A549 (cell line): Measurements from ENCODE around the gene SNX25. TPM values are rescaled to one million over a fixed set of nuclear protein-coding genes. Genes with fewer than 3 reads are reported as not detected.
A peak's percentile ranks its signal among the peaks of the same experiment; 100 is the strongest.

Experiments
- ATAC-seq, 2 experiments: fragments of 200-7000 bp in 1 of 2; fragments of >200 bp in 1 of 2; cut with Nextera tagmentation in 1 of 2; cut with Tn5 transposase in 1 of 2; 3 replicates each; pipeline versions ENCODE4 v1.8.0 to v1.9.1; 2018 to 2020; ENCODE audit warnings: mild to moderate bottlenecking in 1 of 2, moderate library complexity in 1 of 2
- CTCF ChIA-PET: fragments of 300-600 bp; sonication (Branson Sonifier 250); formaldehyde crosslinking; extraction: SDS; loops from one replicate; lab custom pipeline; 2021; ENCODE audit warnings: antibody characterized with exemption, inconsistent platforms; lab: Yijun Ruan, JAX
- POLR2A ChIA-PET: fragments of 350-600 bp; formaldehyde crosslinking; extraction: SDS; loops from one replicate; lab custom pipeline; 2021; ENCODE audit warnings: antibody characterized with exemption, inconsistent platforms; lab: Yijun Ruan, JAX
- DNase-seq, 2 experiments: peaks; one replicate each; pipeline versions ENCODE4 v3.0.0 to v3.0.0-alpha.2; 2011 to 2016; ENCODE audit warnings: low read depth in 1 of 2, low spot score in 1 of 2
- FAIRE-seq: peaks from 2 replicates; lab custom pipeline; 2011; peaks lifted over from hg19 to GRCh38; lab: Jason Lieb, UNC
- H3K27ac ChIP-seq, 2 experiments: fragments of >200 bp; sonication (Bioruptor Twin); formaldehyde crosslinking; 3 replicates each; pipeline ENCODE4 v1.5.1; 2016 to 2017
- H3K4me1 ChIP-seq: fragments of >200 bp; sonication (Bioruptor Twin); formaldehyde crosslinking; 3 replicates; pipeline ENCODE4 v1.6.1; 2016
- H3K4me2 ChIP-seq: fragments of >200 bp; sonication (Bioruptor Twin); formaldehyde crosslinking; 3 replicates; pipeline ENCODE4 v1.6.1; 2016
- H3K4me3 ChIP-seq: fragments of >200 bp; sonication (Bioruptor Twin); formaldehyde crosslinking; 3 replicates; pipeline ENCODE4 v1.5.1; 2016
- H3K9me3 ChIP-seq: fragments of >200 bp; sonication (Bioruptor Twin); formaldehyde crosslinking; 3 replicates; pipeline ENCODE4 v1.6.1; 2016
- BHLHE40 ChIP-seq: IDR thresholded peaks from 2 replicates; pipeline ENCODE4 v1.6.1; 2012; ENCODE audit warnings: low read depth, low read length, inconsistent platforms
- CBX2 ChIP-seq: fragments of 200-600 bp; sonication (generic); IDR thresholded peaks from 2 replicates; pipeline ENCODE4 v1.6.1; 2016; ENCODE audit warnings: low read depth, mild to moderate bottlenecking, borderline replicate concordance
- CBX8 ChIP-seq: fragments of 200-600 bp; sonication (generic); IDR thresholded peaks from 2 replicates; pipeline ENCODE4 v1.6.1; 2016
- CEBPB ChIP-seq, 2 experiments: fragments of >200 bp in 1 of 2; sonication (Bioruptor Twin) in 1 of 2; formaldehyde crosslinking in 1 of 2; IDR thresholded peaks; 2 replicates each; pipeline ENCODE4 v1.6.1; 2012 to 2016
- CHD2 ChIP-seq: fragments of 150-350 bp; IDR thresholded peaks from 2 replicates; pipeline ENCODE4 v1.6.1; 2014; ENCODE audit warnings: low read length; ENCODE audit not compliant: partially characterized antibody
- CTCF ChIP-seq: fragments of >200 bp; sonication (Bioruptor Twin); formaldehyde crosslinking; IDR thresholded peaks from 3 replicates; pipeline ENCODE4 v1.5.1; 2016
- EHF ChIP-seq: fragments of 250-450 bp; sonication (Bioruptor Pico); IDR thresholded peaks from 2 replicates; pipeline ENCODE4 v1.5.0; 2020; ENCODE audit warnings: mild to moderate bottlenecking
- EP300 ChIP-seq, 2 experiments: fragments of >200 bp; sonication (Bioruptor Twin); formaldehyde crosslinking; IDR thresholded peaks; 2 replicates in 1 of 2; 3 replicates in 1 of 2; pipeline ENCODE4 v1.6.1; 2016 to 2017
- FOSB ChIP-seq: fragments of 250-450 bp; sonication (Bioruptor Pico); IDR thresholded peaks from 2 replicates; pipeline ENCODE4 v1.5.0; 2020; ENCODE audit warnings: mild to moderate bottlenecking, moderate library complexity
- FOXS1 ChIP-seq: fragments of 250-450 bp; sonication (Bioruptor Pico); IDR thresholded peaks from 2 replicates; pipeline ENCODE4 v1.5.0; 2020; ENCODE audit warnings: mild to moderate bottlenecking, moderate library complexity
- HDAC2 ChIP-seq: fragments of 200-600 bp; sonication (generic); IDR thresholded peaks from 2 replicates; pipeline ENCODE4 v1.6.1; 2016
- HES2 ChIP-seq: fragments of >200 bp; sonication (Bioruptor Twin); formaldehyde crosslinking; IDR thresholded peaks from 2 replicates; pipeline ENCODE4 v1.6.1; 2016
- HOXA7 ChIP-seq: fragments of 250-450 bp; sonication (Bioruptor Pico); IDR thresholded peaks from 2 replicates; pipeline ENCODE4 v1.5.0; 2020; ENCODE audit warnings: mild to moderate bottlenecking, moderate library complexity
- HOXB5 ChIP-seq: fragments of 250-450 bp; sonication (Bioruptor Pico); IDR thresholded peaks from 2 replicates; pipeline ENCODE4 v1.5.0; 2020; ENCODE audit warnings: mild to moderate bottlenecking, moderate library complexity
- JUN ChIP-seq, 2 experiments: fragments of >200 bp; sonication (Bioruptor Twin); formaldehyde crosslinking; IDR thresholded peaks; 2 replicates in 1 of 2; 3 replicates in 1 of 2; pipeline ENCODE4 v1.6.1; 2016 to 2017
- KDM5A ChIP-seq: fragments of 200-600 bp; sonication (generic); IDR thresholded peaks from 2 replicates; pipeline ENCODE4 v1.6.1; 2016; ENCODE audit warnings: antibody characterized with exemption, mild to moderate bottlenecking
- MAX ChIP-seq: IDR thresholded peaks from 2 replicates; pipeline ENCODE4 v1.6.1; 2012
- MYC ChIP-seq: IDR thresholded peaks from 2 replicates; pipeline ENCODE4 v1.6.1; 2012; ENCODE audit warnings: mild to moderate bottlenecking, inconsistent platforms, low read length, improper control_type of control experiment, borderline replicate concordance
- NPAS2 ChIP-seq: fragments of 250-450 bp; sonication (Bioruptor Pico); IDR thresholded peaks from 2 replicates; pipeline ENCODE4 v1.8.0; 2022; ENCODE audit warnings: mild to moderate bottlenecking, moderate library complexity, borderline replicate concordance
- PHF8 ChIP-seq: fragments of 200-600 bp; sonication (generic); IDR thresholded peaks from 2 replicates; pipeline ENCODE4 v1.6.1; 2016; ENCODE audit warnings: low read depth, mild to moderate bottlenecking, antibody characterized with exemption, moderate library complexity, borderline replicate concordance
- POLR2A ChIP-seq: IDR thresholded peaks from 2 replicates; pipeline ENCODE4 v1.6.1; 2012; ENCODE audit warnings: mild to moderate bottlenecking, low read length
- RARB ChIP-seq: fragments of 250-450 bp; sonication (Bioruptor Pico); IDR thresholded peaks from 2 replicates; pipeline ENCODE4 v1.8.0; 2021; ENCODE audit warnings: mild to moderate bottlenecking, moderate library complexity
- RCOR1 ChIP-seq: fragments of 150-350 bp; IDR thresholded peaks from 2 replicates; pipeline ENCODE4 v1.6.1; 2014; ENCODE audit warnings: antibody characterized with exemption, low read length, low read depth
- TFCP2L1 ChIP-seq: fragments of 250-450 bp; sonication (Bioruptor Pico); IDR thresholded peaks from 2 replicates; pipeline ENCODE4 v1.5.0; 2021; ENCODE audit warnings: mild to moderate bottlenecking
- TP53 ChIP-seq: fragments of 250-450 bp; sonication (Bioruptor Pico); IDR thresholded peaks from 2 replicates; pipeline ENCODE4 v1.5.0; 2021; ENCODE audit warnings: mild to moderate bottlenecking, moderate library complexity
- ZFP36 ChIP-seq: fragments of 450-650 bp; IDR thresholded peaks from 2 replicates; pipeline ENCODE4 v1.6.1; 2014; ENCODE audit warnings: borderline replicate concordance; ENCODE audit not compliant: partially characterized antibody
- ZNF302 ChIP-seq: fragments of 250-450 bp; sonication (Bioruptor Pico); IDR thresholded peaks from 2 replicates; pipeline ENCODE4 v1.9.0; 2021; ENCODE audit warnings: inconsistent platforms, mild to moderate bottlenecking, moderate library complexity
- ZSCAN20 ChIP-seq: fragments of 250-450 bp; sonication (Bioruptor Pico); IDR thresholded peaks from 2 replicates; pipeline ENCODE4 v1.8.0; 2022; ENCODE audit warnings: mild to moderate bottlenecking, moderate library complexity
- WGBS: methylation state at CpG from one replicate; pipeline ENCODE4 v1.1.6; 2017; ENCODE audit errors: missing lambda C conversion rate; 5-methylcytosine and 5-hydroxymethylcytosine counted together
- polyA plus RNA-seq, 4 experiments: library from polyadenylated mRNA; depleted of rRNA in 3 of 4; stranded (reverse); fragments of >200 nt; fragmentation: RNase III in 1 of 4; extraction: RNeasy Plus Mini Kit Qiagen cat#74134 plus additional on column Dnase treatment in 1 of 4; gene quantifications; 2 replicates in 3 of 4; 3 replicates in 1 of 4; pipeline ENCODE4 v1.2.3, GENCODE V29; 2011 to 2017

SNX25 gene
- polyA plus RNA-seq, 2 of the 4 experiments (the other 2 are of a cell fraction), result 10.1 to 13.0 TPM

DNA sequence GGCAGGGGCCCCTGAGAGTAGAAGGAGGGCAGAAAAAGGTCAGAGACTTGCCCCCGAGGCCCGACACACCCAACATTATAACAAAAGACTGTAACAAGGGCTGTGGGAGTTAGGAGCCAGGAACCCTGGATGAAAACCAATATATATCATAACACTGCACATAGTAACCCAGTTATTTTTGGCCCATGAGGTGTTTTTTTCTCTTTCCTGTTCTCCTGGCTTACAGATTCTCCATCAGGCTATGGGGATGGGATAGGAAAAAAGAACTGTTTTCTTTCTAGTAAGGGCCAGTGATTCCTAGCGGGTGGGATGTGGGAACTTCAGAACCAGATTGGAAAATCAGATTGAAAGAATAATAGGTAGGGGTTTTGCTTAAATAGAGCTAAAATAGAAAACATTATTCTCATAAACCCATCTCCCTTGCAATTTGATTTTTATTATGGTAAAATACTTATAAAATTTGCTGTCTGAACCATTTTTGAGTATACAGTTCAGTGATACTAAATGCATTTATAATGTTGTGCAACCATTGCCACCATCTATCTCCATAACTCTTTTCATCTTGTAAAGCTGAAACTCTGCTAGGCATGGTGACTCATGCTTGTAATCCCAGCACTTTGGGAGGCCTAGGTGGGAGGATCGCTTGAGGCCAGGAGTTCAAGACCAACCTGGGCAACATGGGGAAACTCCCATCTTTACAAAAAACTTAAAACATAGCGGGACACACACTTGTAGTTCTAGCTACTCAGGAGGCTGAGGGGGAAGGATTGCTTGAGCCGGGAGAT lies 33.5 kb downstream of the SNX25 start:
- no peak for TF ChIP-seq CBX2
- no peak for TF ChIP-seq MYC
- no peak for TF ChIP-seq HOXA7 (CRISPR knock-in tag)
- TF ChIP-seq BHLHE40, result no peak
- TF ChIP-seq JUN (IDR thresholded peaks at IDR 0.05), result no peak
- ChIA-PET CTCF (no interaction called here), POLR2A (no interaction called here)
- FAIRE-seq (no peak), ATAC-seq (no peak), DNase-seq (no peak)
- 86% methylated on average over 6 of the region's 6 CpGs for WGBS
- no peak overlapping the region for H3K4me3 ChIP-seq
- 0 out of 6 replicates have a peak overlapping the region, but pooled peaks of 1 of the 2 experiments have one; percentile 33 for H3K27ac ChIP-seq
- H3K4me1 ChIP-seq, result peaks cover 25% of the 10 kb centered on the region; the same call in 2 of the 3 replicates
- H3K4me2 ChIP-seq, result no peak overlapping the region
- no peaks in the 10 kb centered on the region for H3K9me3 ChIP-seq

DNA sequence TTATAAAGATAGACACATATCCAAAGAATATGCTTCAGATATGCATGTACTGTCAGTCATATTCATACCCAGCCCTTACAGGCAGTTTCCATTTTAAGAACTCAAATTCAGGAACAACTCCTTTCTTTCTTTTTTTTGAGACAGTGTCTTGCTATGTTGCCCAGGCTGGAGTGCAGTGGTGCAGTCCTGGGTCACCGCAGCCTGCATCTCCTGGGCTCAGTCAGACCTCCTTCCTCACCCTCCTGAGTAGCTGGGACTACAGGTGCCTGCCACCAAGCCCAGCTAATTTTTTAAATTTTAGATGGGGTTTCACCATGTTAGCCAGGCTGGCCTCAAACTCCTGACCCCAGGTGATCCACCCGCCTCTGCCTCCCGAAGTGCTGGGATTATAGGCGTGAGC lies 34.5 kb downstream of the SNX25 start:
- 91% methylated on average over 4 of the region's 4 CpGs for WGBS
- H3K27ac ChIP-seq, result no peak overlapping the region
- POLR2A ChIA-PET, result no interaction called here
- no peak overlapping the region for H3K4me3 ChIP-seq
- peaks cover 25% of the 10 kb centered on the region; the same call in 2 of the 3 replicates for H3K4me1 ChIP-seq
- no peaks in the 10 kb centered on the region for H3K9me3 ChIP-seq
- TF ChIP-seq FOSB (CRISPR knock-in tag), result no peak
- no peak for TF ChIP-seq HES2
- no peak for TF ChIP-seq HOXA7 (CRISPR knock-in tag)
- TF ChIP-seq CHD2, result no peak
- no peak for TF ChIP-seq FOXS1 (CRISPR knock-in tag)
- no peak for TF ChIP-seq JUN (IDR thresholded peaks at IDR 0.05)
- no peak for TF ChIP-seq EP300 (IDR thresholded peaks at IDR 0.05)
- TF ChIP-seq EHF, result no peak
- TF ChIP-seq CBX8, result no peak
- no peak for TF ChIP-seq NPAS2 (CRISPR knock-in tag)
- no peak for TF ChIP-seq CEBPB (IDR thresholded peaks at IDR 0.05)
- no peak for TF ChIP-seq TFCP2L1 (CRISPR knock-in tag)
- TF ChIP-seq HDAC2, result no peak
- DNase-seq (no peak), ATAC-seq (no peak), FAIRE-seq (no peak)
- no peak overlapping the region for H3K4me2 ChIP-seq
- CTCF ChIA-PET, result no interaction called here

DNA sequence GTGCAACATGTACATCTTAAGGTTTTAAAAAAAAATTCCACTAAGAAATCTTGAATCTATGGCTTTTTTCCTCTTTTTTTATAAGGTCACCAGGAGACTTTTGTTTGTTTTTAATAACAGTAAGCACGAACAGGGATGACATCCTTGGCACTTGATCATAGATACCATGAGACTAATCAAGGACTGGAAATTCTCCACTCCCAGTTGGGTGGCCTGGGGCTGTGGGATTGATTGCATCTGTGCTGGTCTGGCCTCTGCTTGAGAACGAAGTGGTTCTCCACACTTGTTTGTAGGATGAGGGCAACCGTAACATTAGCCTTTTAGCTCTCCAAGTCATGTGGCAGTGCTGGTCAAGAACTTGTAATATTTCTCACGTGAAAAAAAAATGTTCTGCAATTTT lies 35.4 kb downstream of the SNX25 start:
- ATAC-seq (no peak), FAIRE-seq (no peak)

DNA sequence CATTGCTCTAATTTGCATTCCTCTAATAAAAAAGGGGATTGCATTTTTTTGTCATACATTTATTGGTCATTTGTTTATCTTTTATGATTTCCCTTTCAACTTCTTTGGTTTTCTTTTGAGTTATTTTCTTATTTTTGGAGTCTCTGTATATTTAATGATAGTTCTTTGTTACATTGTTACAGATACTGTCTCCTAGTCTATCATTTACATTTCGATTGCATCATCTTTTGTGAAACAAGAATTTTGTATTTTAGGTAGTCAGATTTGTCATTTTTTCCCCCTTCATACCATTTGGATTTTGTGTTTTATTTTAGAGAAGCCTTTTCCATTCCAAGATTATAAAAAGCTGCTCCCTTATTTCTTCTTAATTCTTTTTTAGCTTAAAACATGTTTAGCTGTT lies 37.1 kb downstream of the SNX25 start:
- no peaks in the 10 kb centered on the region for H3K9me3 ChIP-seq
- no peak overlapping the region for H3K4me3 ChIP-seq
- ChIA-PET CTCF (no interaction called here), POLR2A (interaction anchor here (0.6 kb wide), 1 partner anchor 45 kb away, joined by 3 read pairs; no protein-coding TSS in a partner anchor)
- peak overlapping the region; percentile 22; the same call in 2 of the 3 replicates for H3K4me2 ChIP-seq
- DNase-seq, result no peak
- H3K4me1 ChIP-seq, result peaks cover 25% of the 10 kb centered on the region; the same call in 2 of the 3 replicates
- WGBS, result 32% methylated on average over 1 of the region's 1 CpG
- H3K27ac ChIP-seq, result peak overlapping the region; percentile 5 to 41; a peak in 3 of 6 replicates
- no peak for ATAC-seq
- no peak for FAIRE-seq
- TF ChIP-seq POLR2A (no peak), ZFP36 (no peak), KDM5A (no peak), MAX (no peak), HOXB5 (CRISPR knock-in tag) (no peak), RARB (CRISPR knock-in tag) (no peak), CTCF (no peak), HDAC2 (no peak), ZNF302 (no peak), CBX2 (no peak), PHF8 (no peak), CEBPB (IDR thresholded peaks at IDR 0.05) (no peak), ZSCAN20 (CRISPR knock-in tag) (no peak), RCOR1 (no peak), HOXA7 (CRISPR knock-in tag) (no peak), TP53 (CRISPR knock-in tag) (no peak)

More for the DNA sequence above, 35.4 kb downstream of the SNX25 start:
- DNase-seq, result no peak
- ChIA-PET POLR2A (no interaction called here), CTCF (no interaction called here)
- H3K4me2 ChIP-seq, result peak overlapping the region; percentile 31; the same call in 2 of the 3 replicates
- no peak overlapping the region for H3K4me3 ChIP-seq
- WGBS, result 43% methylated on average over 4 of the region's 4 CpGs
- TF ChIP-seq EP300 (IDR thresholded peaks at IDR 0.05) (no peak), HES2 (no peak)
- no peak overlapping the region for H3K27ac ChIP-seq
- H3K9me3 ChIP-seq, result no peaks in the 10 kb centered on the region
- peaks cover 25% of the 10 kb centered on the region; the same call in 2 of the 3 replicates for H3K4me1 ChIP-seq
